Natural killer cell (primary cell): Measurements from ENCODE around the gene TRIM29. TPM values are rescaled to one million over a fixed set of nuclear protein-coding genes. Genes with fewer than 3 reads are reported as not detected.

Experiments used
- ATAC-seq, 3 donors: fragments of 150-1000 bp in 2 of 3; fragments of 200-7000 bp in 1 of 3; cut with Tn5 transposase; 1 replicate in 1 of 3; 2 replicates in 2 of 3; pipeline ENCODE4 v1.10.0; 2021; ENCODE audit warnings: mild to moderate bottlenecking in 2 of 3, moderate library complexity in 2 of 3
- DNase-seq, 2 donors: peaks; one replicate each; pipeline versions ENCODE4 v3.0.0 to v3.0.0-alpha.2; 2013 to 2021; ENCODE audit warnings: mixed read lengths in 1 of 2
- H3K27ac ChIP-seq: one replicate; pipeline ENCODE4 v1.5.1; 2013; ENCODE audit warnings: mild to moderate bottlenecking, low read length
- H3K27me3 ChIP-seq: one replicate; pipeline ENCODE4 v1.6.1; 2013; ENCODE audit warnings: low read length; ENCODE audit not compliant: control insufficient read depth, insufficient read depth
- H3K36me3 ChIP-seq: one replicate; pipeline ENCODE4 v1.6.1; 2013; ENCODE audit warnings: low read length; ENCODE audit not compliant: control insufficient read depth, insufficient read depth
- H3K4me1 ChIP-seq: one replicate; pipeline ENCODE4 v1.6.1; 2013; ENCODE audit warnings: low read length; ENCODE audit not compliant: control insufficient read depth, insufficient read depth
- H3K4me3 ChIP-seq: one replicate; pipeline ENCODE4 v1.5.1; 2013; ENCODE audit warnings: low read length
- H3K9me3 ChIP-seq: one replicate; pipeline ENCODE4 v1.6.1; 2013; ENCODE audit warnings: low read length; ENCODE audit not compliant: control insufficient read depth, insufficient read depth
- H3K27ac Mint-ChIP-seq, 2 donors: one replicate each; pipeline ENCODE4 v1.8.0; 2022; ENCODE audit warnings: mild to moderate bottlenecking in 2 of 2, mixed read lengths in 2 of 2, moderate library complexity in 1 of 2
- H3K27me3 Mint-ChIP-seq, 2 donors: one replicate each; pipeline ENCODE4 v1.8.0; 2022; ENCODE audit warnings: low read depth in 2 of 2, mixed read lengths in 2 of 2
- H3K36me3 Mint-ChIP-seq: one replicate; pipeline ENCODE4 v1.8.0; 2022; ENCODE audit warnings: mixed read lengths
- H3K4me1 Mint-ChIP-seq, 2 donors: one replicate each; pipeline ENCODE4 v1.8.0; 2022; ENCODE audit warnings: mixed read lengths in 2 of 2
- H3K4me3 Mint-ChIP-seq: one replicate; pipeline ENCODE4 v1.8.0; 2022; ENCODE audit warnings: mild to moderate bottlenecking, moderate library complexity, mixed read lengths
- H3K9me3 Mint-ChIP-seq, 2 donors: one replicate each; pipeline ENCODE4 v1.8.0; 2022; ENCODE audit warnings: mixed read lengths in 2 of 2
- CTCF ChIP-seq: fragments of 200-600 bp; IDR thresholded peaks from one replicate; pipeline ENCODE4 v1.8.0; 2022; ENCODE audit warnings: antibody characterized with exemption
- WGBS: methylation state at CpG from one replicate; pipeline ENCODE4 v1.1.7; 2013; ENCODE audit warnings: missing lambda C conversion rate; ENCODE audit not compliant: insufficient coverage; 5-methylcytosine and 5-hydroxymethylcytosine counted together
- intact Hi-C: fragments of 100-400 bp; cut with micrococcal nuclease; formaldehyde crosslinking; loops from one replicate; pipeline ENCODE4 v1.14.2; 2022
- total RNA-seq, 4 donors: library from RNA; stranded (reverse); fragments of 120-200 nt in 1 of 4; gene quantifications; one replicate each; pipeline versions ENCODE4 v1.2.3 to v1.2.4, GENCODE V29; 2013 to 2022

Gene TRIM29
- total RNA-seq, 3 donors from 2014 or later (not counting 1 experiment from before 2014, with no cell fraction given): not detected

- Histone ChIP-seq H3K4me3 (no peak overlapping the region), H3K4me1 (no peaks in the 10 kb centered on the region), H3K36me3 (no peaks in the 10 kb centered on the region), H3K27me3 (no peaks in the 10 kb centered on the region), H3K27ac (no peak overlapping the region), H3K9me3 (no peaks in the 10 kb centered on the region)
- ATAC-seq: no peak
- Mint-ChIP-seq H3K9me3 (no peaks in the 10 kb centered on the region), H3K27ac (no peak overlapping the region), H3K4me3 (no peak overlapping the region), H3K4me1 (no peaks in the 10 kb centered on the region), H3K36me3 (no peaks in the 10 kb centered on the region), H3K27me3 (peaks cover 0 to 9% of the 10 kb centered on the region in 2 donors)
- TF ChIP-seq CTCF: no peak
- intact Hi-C loops: no loop called here
- no peak for DNase-seq
- WGBS: 83% methylated on average over 9 of the region's 9 CpGs
Measured at GRCh38 chr11:120129570-120129969, 8.3 kb downstream of the TRIM29 start.

GRCh38 chr11:120128392-120129119, 9.4 kb downstream of the TRIM29 start:
- Mint-ChIP-seq H3K27ac (no peak overlapping the region), H3K36me3 (no peaks in the 10 kb centered on the region), H3K27me3 (peaks cover 0 to 11% of the 10 kb centered on the region in 2 donors), H3K4me3 (no peak overlapping the region), H3K4me1 (no peaks in the 10 kb centered on the region), H3K9me3 (no peaks in the 10 kb centered on the region)
- no peak for TF ChIP-seq CTCF
- DNase-seq (no peak), ATAC-seq (no peak)
- Histone ChIP-seq H3K27ac (no peak overlapping the region), H3K4me3 (no peak overlapping the region), H3K4me1 (no peaks in the 10 kb centered on the region), H3K27me3 (no peaks in the 10 kb centered on the region), H3K36me3 (no peaks in the 10 kb centered on the region), H3K9me3 (no peaks in the 10 kb centered on the region)
- intact Hi-C loops: no loop called here
- WGBS: 84% methylated on average over 14 of the region's 14 CpGs

- Mint-ChIP-seq H3K9me3 (no peaks in the 10 kb centered on the region), H3K4me3 (no peak overlapping the region), H3K27ac (no peak overlapping the region), H3K36me3 (no peaks in the 10 kb centered on the region), H3K27me3 (peaks cover 0 to 11% of the 10 kb centered on the region in 2 donors), H3K4me1 (no peaks in the 10 kb centered on the region)
- Histone ChIP-seq H3K9me3 (no peaks in the 10 kb centered on the region), H3K27me3 (no peaks in the 10 kb centered on the region), H3K27ac (no peak overlapping the region), H3K4me3 (no peak overlapping the region), H3K4me1 (no peaks in the 10 kb centered on the region), H3K36me3 (no peaks in the 10 kb centered on the region)
- no peak for TF ChIP-seq CTCF
- ATAC-seq (no peak), DNase-seq (no peak)
- intact Hi-C loops: no loop called here
- 88% methylated on average over 7 of the region's 7 CpGs for WGBS
Measured at GRCh38 chr11:120127236-120127635, 10.7 kb downstream of the TRIM29 start.

GRCh38 chr11:120126620-120127019, 11.3 kb downstream of the TRIM29 start:
- H3K27me3 Mint-ChIP-seq: peaks cover 0 to 12% of the 10 kb centered on the region in 2 donors
- ATAC-seq: no peak
- WGBS: 92% methylated on average over 2 of the region's 4 CpGs

More at GRCh38 chr11:120126620-120127019, 11.3 kb downstream of the TRIM29 start:
- intact Hi-C loops: no loop called here
- no peaks in the 10 kb centered on the region for H3K9me3 Mint-ChIP-seq
- no peaks in the 10 kb centered on the region for H3K27me3 ChIP-seq
- H3K4me3 Mint-ChIP-seq: no peak overlapping the region
- no peaks in the 10 kb centered on the region for H3K36me3 Mint-ChIP-seq
- H3K4me1 ChIP-seq: no peaks in the 10 kb centered on the region
- no peaks in the 10 kb centered on the region for H3K36me3 ChIP-seq
- H3K27ac ChIP-seq: no peak overlapping the region
- H3K4me3 ChIP-seq: no peak overlapping the region
- H3K27ac Mint-ChIP-seq: no peak overlapping the region
- no peak for DNase-seq
- no peak for TF ChIP-seq CTCF
- H3K4me1 Mint-ChIP-seq: no peaks in the 10 kb centered on the region
- no peaks in the 10 kb centered on the region for H3K9me3 ChIP-seq
